Upper lobe of left lung (tissue), 6 donors: ENCODE data around the gene SGSH. TPM values are rescaled to one million over a fixed set of nuclear protein-coding genes. Genes with fewer than 3 reads are reported as not detected.

Experiments used
- ATAC-seq, 2 donors: fragments of 200-7000 bp; cut with Tn5 transposase; one replicate each; pipeline ENCODE4 v1.9.1; 2022; ENCODE audit warnings: mild to moderate bottlenecking in 2 of 2, moderate library complexity in 2 of 2; ENCODE audit not compliant: low FRiP score in 2 of 2
- DNase-seq, 2 donors: peaks; one replicate each; pipeline ENCODE4 v3.0.0-alpha.2; 2019 to 2020
- H3K27ac ChIP-seq, 4 donors: fragments of 200-600 bp; sonication (generic); one replicate each; pipeline ENCODE4 v1.5.1; 2016 to 2019
- H3K27me3 ChIP-seq, 4 donors: fragments of 200-600 bp; sonication (generic); one replicate each; pipeline ENCODE4 v1.5.1; 2017 to 2019
- H3K36me3 ChIP-seq, 4 donors: fragments of 200-600 bp; sonication (generic); one replicate each; pipeline ENCODE4 v1.5.1; 2016 to 2019
- H3K4me1 ChIP-seq, 4 donors: fragments of 200-600 bp; sonication (generic); one replicate each; pipeline ENCODE4 v1.5.1; 2018 to 2019
- H3K4me3 ChIP-seq, 4 donors: fragments of 200-600 bp; sonication (generic); one replicate each; pipeline ENCODE4 v1.5.1; 2017 to 2019; ENCODE audit warnings: mild to moderate bottlenecking in 2 of 4, moderate library complexity in 1 of 4
- H3K9me3 ChIP-seq, 4 donors: fragments of 200-600 bp; sonication (generic); one replicate each; pipeline ENCODE4 v1.5.1; 2018 to 2019
- EP300 ChIP-seq, 4 donors: sonication (generic); formaldehyde crosslinking; IDR thresholded peaks; one replicate each; pipeline ENCODE4 v1.5.1; 2017; ENCODE audit warnings: antibody characterized with exemption in 4 of 4, control low read depth in 2 of 4
- POLR2A ChIP-seq, 4 donors: fragments of 450-650 bp; IDR thresholded peaks; one replicate each; pipeline ENCODE4 v1.5.1; 2016 to 2017; ENCODE audit warnings: antibody characterized with exemption in 4 of 4, mild to moderate bottlenecking in 2 of 4
- POLR2AphosphoS5 ChIP-seq, 2 donors: sonication (generic); formaldehyde crosslinking; IDR thresholded peaks; one replicate each; pipeline ENCODE4 v1.5.1; 2017; ENCODE audit warnings: antibody characterized with exemption in 2 of 2
- WGBS, 2 donors: methylation state at CpG; one replicate each; pipeline ENCODE4 v1.1.5; 2017 to 2018; 5-methylcytosine and 5-hydroxymethylcytosine counted together
- total RNA-seq, 6 donors: library from RNA; depleted of rRNA in 4 of 6; stranded (reverse); fragments of >200 nt in 4 of 6; gene quantifications; one replicate each; pipeline versions ENCODE4 v1.1.0 to v1.2.1, GENCODE V29; 2016 to 2021
- TF ChIP-seq, protein P1 (sequence below), 6 experiments: fragments of 450-650 bp in 4 of 6; fragments of 200-600 bp in 2 of 6; sonication (generic) in 2 of 6; IDR thresholded peaks; one replicate each; pipeline ENCODE4 v1.5.1; 2016 to 2019; ENCODE audit warnings: antibody characterized with exemption in 6 of 6
- donor health status: DM: no; HTN: no; CAD: no; lungs with moderate emphysema.
- donor health status: DM: no; HTN: yes; CAD: no; lungs with severe emphysema.

Gene SGSH
- total RNA-seq, 6 donors from 2014 or later: 36.3 to 264 (median 65.0) TPM

- Histone ChIP-seq H3K4me3 (no peak overlapping the region), H3K9me3 (no peaks in the 10 kb centered on the region), H3K27ac (no peak overlapping the region), H3K27me3 (no peaks in the 10 kb centered on the region), H3K4me1 (peaks cover 0 to 7% (median 5%) of the 10 kb centered on the region in 4 donors), H3K36me3 (no peaks in the 10 kb centered on the region)
- TF ChIP-seq POLR2AphosphoS5 (IDR thresholded peaks at IDR 0.05) (no peak), EP300 (IDR thresholded peaks at IDR 0.05) (no peak), POLR2A (IDR thresholded peaks at IDR 0.05) (no peak)
- TF ChIP-seq, protein P1, sequence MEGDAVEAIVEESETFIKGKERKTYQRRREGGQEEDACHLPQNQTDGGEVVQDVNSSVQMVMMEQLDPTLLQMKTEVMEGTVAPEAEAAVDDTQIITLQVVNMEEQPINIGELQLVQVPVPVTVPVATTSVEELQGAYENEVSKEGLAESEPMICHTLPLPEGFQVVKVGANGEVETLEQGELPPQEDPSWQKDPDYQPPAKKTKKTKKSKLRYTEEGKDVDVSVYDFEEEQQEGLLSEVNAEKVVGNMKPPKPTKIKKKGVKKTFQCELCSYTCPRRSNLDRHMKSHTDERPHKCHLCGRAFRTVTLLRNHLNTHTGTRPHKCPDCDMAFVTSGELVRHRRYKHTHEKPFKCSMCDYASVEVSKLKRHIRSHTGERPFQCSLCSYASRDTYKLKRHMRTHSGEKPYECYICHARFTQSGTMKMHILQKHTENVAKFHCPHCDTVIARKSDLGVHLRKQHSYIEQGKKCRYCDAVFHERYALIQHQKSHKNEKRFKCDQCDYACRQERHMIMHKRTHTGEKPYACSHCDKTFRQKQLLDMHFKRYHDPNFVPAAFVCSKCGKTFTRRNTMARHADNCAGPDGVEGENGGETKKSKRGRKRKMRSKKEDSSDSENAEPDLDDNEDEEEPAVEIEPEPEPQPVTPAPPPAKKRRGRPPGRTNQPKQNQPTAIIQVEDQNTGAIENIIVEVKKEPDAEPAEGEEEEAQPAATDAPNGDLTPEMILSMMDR (IDR thresholded peaks at IDR 0.05): no peak
- 91 to 95% methylated on average over 4 to 7 of the region's 7 CpGs for WGBS, 2 donors
- ATAC-seq: no peak
- no peak for DNase-seq
These were observed 48.5 kb downstream of the SGSH start for GRCh38 chr17:80171681-80172080.

GRCh38 chr17:80169784-80170500, 50.2 kb downstream of the SGSH start, which contains the start of gene CARD14:
Gene CARD14, plus strand, starts transcription at chr17:80170030. Its CDS starts 11,409 bp downstream, at chr17:80181439.
- Histone ChIP-seq H3K4me3 (no peak within 1 kb of the TSS), H3K36me3 (no peaks in the 10 kb centered on the region), H3K27ac (no peak within 1 kb of the TSS), H3K9me3 (no peaks in the 10 kb centered on the region), H3K27me3 (no peaks in the 10 kb centered on the region), H3K4me1 (no peaks in the 10 kb centered on the region)
- ATAC-seq (peak; percentile 26 to 66), DNase-seq (peak; percentile 55 to 83)
- TF ChIP-seq POLR2A (IDR thresholded peaks at IDR 0.05) (no peak), POLR2AphosphoS5 (IDR thresholded peaks at IDR 0.05) (no peak), EP300 (IDR thresholded peaks at IDR 0.05) (no peak)
- TF ChIP-seq, protein P1 (IDR thresholded peaks at IDR 0.05): no peak
- WGBS, 2 donors: 68 to 80% methylated on average over 4 to 19 of the region's 19 CpGs

DNA sequence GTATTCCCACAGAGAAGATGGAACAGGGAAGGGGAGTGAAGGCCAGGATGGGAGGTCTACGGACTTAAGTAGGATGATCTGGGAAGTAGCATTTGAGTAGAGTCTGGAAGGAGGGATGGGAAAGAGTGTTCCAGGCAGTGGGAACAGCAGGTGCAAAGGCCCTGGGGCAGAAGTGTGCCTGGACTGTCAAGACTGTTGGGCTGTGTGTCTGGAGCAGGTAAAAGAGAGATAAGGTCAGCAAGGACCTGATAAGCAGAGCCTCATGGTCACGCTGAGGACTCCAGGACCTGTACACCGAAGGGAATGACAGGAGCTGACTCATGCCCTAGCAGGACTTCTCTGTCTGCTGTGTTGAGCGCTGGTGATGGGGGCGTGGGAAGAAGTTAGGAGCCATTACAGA, 51.0 kb downstream of the SGSH start:
- Histone ChIP-seq H3K4me1 (no peaks in the 10 kb centered on the region), H3K27ac (no peak overlapping the region), H3K36me3 (no peaks in the 10 kb centered on the region), H3K9me3 (no peaks in the 10 kb centered on the region), H3K4me3 (no peak overlapping the region), H3K27me3 (no peaks in the 10 kb centered on the region)
- TF ChIP-seq POLR2AphosphoS5 (IDR thresholded peaks at IDR 0.05): no peak
- TF ChIP-seq POLR2A (IDR thresholded peaks at IDR 0.05): no peak
- TF ChIP-seq EP300 (IDR thresholded peaks at IDR 0.05): no peak
- TF ChIP-seq, protein P1 (IDR thresholded peaks at IDR 0.05): no peak
- DNase-seq: no peak
- no peak for ATAC-seq
- 96% methylated on average over 5 of the region's 5 CpGs for WGBS, 2 donors

DNA sequence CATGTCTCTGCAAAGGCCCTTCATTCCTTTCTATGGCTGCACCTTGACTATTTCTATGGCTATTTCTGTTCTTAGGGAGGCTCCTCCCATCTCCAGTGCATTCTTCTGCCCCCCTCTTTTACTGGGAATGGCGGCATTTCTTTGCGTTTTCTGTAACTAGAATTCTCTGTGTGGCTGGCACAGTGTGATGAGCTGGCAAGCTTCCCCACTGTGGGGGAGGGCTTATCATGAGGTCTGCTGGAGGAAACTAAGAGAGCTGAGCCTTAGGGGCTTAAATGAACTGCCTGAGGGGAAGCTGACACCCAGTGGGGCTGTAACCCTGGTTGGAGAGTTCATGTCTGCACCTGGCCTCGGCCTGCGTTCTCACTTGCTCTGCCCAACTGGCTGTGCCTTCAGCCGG, 51.8 kb downstream of the SGSH start:
- Histone ChIP-seq H3K27me3 (no peaks in the 10 kb centered on the region), H3K27ac (no peak overlapping the region), H3K4me1 (no peaks in the 10 kb centered on the region), H3K9me3 (no peaks in the 10 kb centered on the region), H3K36me3 (no peaks in the 10 kb centered on the region), H3K4me3 (no peak overlapping the region)
- no peak for ATAC-seq
- TF ChIP-seq POLR2AphosphoS5 (IDR thresholded peaks at IDR 0.05): no peak
- TF ChIP-seq, protein P1 (IDR thresholded peaks at IDR 0.05): no peak
- no peak for TF ChIP-seq EP300 (IDR thresholded peaks at IDR 0.05)
- TF ChIP-seq POLR2A (IDR thresholded peaks at IDR 0.05): no peak
- no peak for DNase-seq
- WGBS, 2 donors: 55 to 78% methylated on average over 2 to 5 of the region's 5 CpGs

DNA sequence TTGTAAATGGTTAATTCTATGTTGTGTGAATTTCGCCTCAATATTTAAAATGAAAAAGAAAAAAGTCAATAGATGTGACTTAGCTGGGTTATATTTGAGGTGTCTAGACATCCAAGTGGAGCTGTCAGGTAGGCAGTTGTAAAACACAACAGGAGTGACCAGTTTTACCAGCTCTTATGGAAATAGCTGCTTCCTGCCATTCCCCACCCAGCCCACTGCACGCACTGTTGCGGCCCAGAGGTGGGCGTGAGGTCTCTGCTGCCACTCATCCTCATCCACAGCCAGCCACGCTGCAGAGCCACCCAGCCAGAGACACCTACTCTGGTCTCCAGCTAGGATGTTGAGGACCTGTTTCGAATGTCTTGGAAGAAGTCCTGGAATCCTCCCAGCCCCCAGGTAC, 53.7 kb downstream of the SGSH start:
- Histone ChIP-seq H3K4me3 (no peak overlapping the region), H3K4me1 (no peaks in the 10 kb centered on the region), H3K27ac (no peak overlapping the region), H3K9me3 (no peaks in the 10 kb centered on the region), H3K36me3 (no peaks in the 10 kb centered on the region), H3K27me3 (no peaks in the 10 kb centered on the region)
- no peak for DNase-seq
- 67 to 71% methylated on average over 5 to 6 of the region's 6 CpGs for WGBS, 2 donors
- no peak for ATAC-seq
- TF ChIP-seq, protein P1 (IDR thresholded peaks at IDR 0.05): no peak
- TF ChIP-seq EP300 (IDR thresholded peaks at IDR 0.05): no peak
- TF ChIP-seq POLR2AphosphoS5 (IDR thresholded peaks at IDR 0.05): no peak
- TF ChIP-seq POLR2A (IDR thresholded peaks at IDR 0.05): no peak
